HG02973 (cell line): ENCODE measurements around the gene CCDC93.

Experiments
- ATAC-seq: cut with Tn5 transposase; IDR thresholded peaks from one replicate; pipeline ENCODE4 v1.9.1; 2021; ENCODE audit warnings: moderate library complexity; ENCODE audit not compliant: unreplicated experiment

The CCDC93 gene

DNA sequence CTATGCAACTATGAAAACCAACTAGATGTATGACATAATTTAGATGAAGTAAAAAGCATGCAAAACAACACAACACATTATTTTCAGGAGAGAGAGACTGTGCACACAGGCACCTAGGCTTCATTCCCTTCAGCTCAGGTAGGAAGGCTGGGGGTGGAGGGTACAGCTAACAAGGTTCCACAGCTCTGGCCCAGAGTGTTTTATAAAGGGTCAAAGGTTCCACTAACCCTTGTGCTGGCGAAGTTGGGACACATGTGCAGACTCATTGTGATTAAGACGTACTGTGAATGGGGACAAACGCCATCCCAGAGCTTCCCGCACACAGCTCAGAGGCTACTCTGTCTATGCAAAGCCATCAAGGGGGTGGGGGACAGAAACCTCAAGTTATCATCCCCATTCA, 19.1 kb downstream of the CCDC93 start:
- ATAC-seq: no peak

DNA sequence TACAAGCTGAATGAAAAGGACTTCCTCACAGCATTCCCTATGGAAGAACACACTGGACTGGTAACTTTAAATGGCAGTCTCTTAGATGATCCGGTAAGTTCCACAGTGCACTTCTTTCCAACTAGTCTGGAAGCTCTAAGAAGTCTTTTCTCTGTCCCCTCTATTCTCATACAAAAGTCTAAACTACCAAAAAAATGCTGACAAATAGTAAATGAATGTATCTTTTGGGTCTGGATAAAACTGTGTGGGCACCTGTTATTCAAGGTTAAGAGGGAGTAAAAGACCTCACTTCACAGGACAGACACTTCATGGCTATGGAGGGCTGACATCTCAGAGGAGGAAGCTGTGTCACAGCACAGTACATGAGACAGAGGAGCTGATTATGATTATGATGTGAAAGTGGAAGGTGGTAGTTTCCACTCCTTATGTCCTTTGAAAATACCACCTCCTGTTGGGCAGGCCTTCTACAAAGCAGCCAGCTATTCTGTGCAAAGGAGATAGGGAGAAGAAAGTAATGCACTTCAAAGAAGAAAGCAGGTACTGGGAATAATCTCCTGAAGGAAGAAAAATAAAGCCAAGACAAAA, 23.9 kb downstream of the CCDC93 start:
- no peak for ATAC-seq

DNA sequence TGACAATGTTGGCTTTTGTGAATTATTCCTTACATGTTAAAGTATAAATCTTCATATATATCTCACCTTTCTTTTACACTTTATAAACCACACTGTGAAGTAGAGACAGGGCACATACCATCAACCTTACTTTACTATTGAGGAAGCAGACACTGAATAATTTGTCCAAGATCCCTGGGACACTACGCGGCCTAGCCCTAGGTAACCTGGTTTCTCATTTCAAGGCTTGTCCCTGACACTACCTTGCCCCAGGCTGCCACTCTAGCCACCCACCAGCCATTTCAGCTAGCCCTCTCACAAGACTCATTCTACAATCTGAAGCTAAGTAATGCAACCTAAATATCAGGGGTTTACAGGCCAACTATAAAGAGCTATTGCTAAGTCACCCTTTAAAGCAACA, 26.7 kb downstream of the CCDC93 start:
- no peak for ATAC-seq

DNA sequence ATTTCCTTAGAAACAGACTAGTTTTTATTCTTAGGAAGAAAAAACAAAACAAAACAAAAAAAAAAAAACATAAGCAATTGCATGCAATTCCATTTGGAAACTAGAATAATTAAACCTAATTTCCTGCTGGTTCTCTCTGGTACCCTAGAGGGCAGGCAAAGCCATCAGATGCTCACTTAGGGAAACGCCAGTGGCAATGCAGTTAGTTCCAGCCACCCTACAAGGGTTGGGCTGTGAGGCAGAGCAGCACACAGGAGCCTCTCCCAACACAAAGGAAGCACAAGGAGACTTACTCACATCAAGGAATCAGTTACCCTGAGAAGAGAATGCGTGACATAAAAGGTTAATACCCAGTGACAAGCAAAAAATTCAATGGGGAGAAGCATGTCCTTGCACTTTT, 28.8 kb downstream of the CCDC93 start:
- no peak for ATAC-seq

- no peak for ATAC-seq
Measured at GRCh38 chr2:117984208-117984607, 29.7 kb downstream of the CCDC93 start.

DNA sequence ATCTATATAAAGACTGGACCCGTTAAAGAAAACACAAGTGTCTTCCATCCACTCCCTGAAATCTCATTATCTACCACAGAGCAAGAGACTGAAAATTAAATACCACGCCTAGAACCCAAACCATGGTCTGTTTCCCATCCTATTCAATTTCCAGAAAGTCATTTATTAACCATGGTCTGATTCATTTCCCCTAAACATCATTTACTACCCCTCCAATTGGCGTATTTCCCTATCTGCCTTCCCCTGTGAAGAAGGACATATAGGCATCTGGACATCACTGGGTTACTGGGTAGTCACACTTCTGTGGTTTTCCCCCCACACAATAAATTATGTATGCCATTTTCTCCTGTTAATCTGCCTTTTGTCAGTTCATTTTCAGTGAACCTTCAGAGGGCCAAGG, 30.8 kb downstream of the CCDC93 start:
- ATAC-seq: no peak

- no peak for ATAC-seq
Measured at GRCh38 chr2:117982376-117983033, 31.4 kb downstream of the CCDC93 start.

- ATAC-seq: no peak
Measured at GRCh38 chr2:117981810-117982209, 32.1 kb downstream of the CCDC93 start.

DNA sequence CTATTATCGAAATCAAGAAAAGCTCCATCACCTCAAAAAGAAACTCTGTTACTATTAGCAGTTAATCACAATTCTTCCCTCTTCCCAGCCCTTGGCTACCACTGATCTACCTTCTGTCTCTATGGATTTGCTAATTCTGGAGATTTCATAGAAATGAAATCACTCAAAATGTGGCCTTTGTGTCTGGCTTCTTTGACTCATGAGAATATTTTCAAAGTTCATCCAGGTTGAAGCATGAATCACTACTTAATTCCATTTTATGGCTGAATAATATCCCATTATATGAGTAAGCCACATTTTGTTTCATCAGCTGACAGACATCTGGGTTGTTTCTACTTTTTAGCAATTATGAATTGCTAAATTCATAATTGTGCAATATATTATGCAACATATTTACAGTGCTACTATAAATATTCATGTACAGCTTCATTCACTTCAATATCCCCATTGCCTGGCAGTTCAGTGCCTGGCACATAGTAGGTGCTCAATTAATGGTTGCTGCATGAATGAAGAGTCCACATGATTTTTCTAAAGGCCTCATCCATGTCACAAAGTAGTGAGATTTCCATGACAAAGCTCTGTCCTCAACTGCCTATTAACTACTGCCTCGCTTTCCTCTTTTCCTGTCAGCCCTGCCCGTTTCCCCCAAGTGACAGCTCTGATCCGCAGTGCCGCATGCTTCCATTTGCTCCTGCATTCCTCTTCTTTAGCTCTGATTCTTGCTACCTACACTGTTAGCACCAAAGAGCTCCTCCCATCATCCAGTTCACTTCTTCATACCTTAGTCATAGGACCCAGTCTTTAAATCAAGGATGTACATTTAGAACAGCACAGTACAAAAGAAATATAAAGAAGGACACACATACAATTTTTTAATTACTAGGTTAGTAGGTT, 32.8 kb downstream of the CCDC93 start:
- ATAC-seq: no peak

- no peak for ATAC-seq
Measured at GRCh38 chr2:117979911-117980701, 33.8 kb downstream of the CCDC93 start.

- no peak for ATAC-seq
Measured at GRCh38 chr2:117977696-117978095, 36.2 kb downstream of the CCDC93 start.

- no peak for ATAC-seq
Measured at GRCh38 chr2:117976581-117976980, 37.3 kb downstream of the CCDC93 start.

- no peak for ATAC-seq
Measured at GRCh38 chr2:117973498-117974082, 40.3 kb downstream of the CCDC93 start.

- ATAC-seq: no peak
Measured at GRCh38 chr2:117972476-117973123, 41.3 kb downstream of the CCDC93 start.

DNA sequence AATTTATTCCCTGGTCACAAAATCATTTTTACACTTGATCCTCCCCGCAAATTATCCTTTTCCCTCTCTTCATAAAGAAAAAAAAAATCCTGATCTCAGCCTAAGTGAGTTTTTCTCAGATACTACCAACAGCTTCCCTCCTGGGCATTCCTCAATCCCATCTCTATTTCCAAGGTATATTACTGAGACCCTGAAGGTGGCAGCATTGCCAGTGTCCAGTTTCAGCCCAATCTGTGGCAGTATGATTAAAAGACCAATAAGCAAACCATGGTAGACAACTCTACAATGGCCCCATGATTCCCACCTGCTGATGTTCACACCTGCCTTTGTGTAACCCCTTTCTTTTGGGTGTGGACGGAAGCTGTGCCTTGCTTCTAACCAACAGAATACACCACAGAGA, 45.1 kb downstream of the CCDC93 start:
- no peak for ATAC-seq

- no peak for ATAC-seq
Measured at GRCh38 chr2:117967977-117968718, 45.7 kb downstream of the CCDC93 start.

DNA sequence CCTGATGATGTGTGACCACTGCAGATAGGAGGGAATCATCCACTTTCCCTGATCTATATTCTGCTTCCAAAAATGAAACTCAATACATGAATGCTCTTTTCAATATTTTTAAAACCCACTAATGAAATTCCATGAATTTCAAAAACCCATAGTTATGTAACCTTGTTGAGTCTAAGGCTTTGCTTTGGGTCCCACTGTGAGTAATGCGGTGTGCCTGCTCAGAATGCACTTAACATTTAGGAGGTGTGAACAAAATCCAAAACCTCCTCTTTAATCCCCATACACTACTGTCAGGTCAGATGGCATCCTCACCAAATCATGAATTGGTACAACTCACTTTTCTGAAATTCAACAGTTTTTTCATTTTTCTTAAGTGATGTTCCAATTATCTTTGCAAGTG, 50.4 kb downstream of the CCDC93 start:
- no peak for ATAC-seq

DNA sequence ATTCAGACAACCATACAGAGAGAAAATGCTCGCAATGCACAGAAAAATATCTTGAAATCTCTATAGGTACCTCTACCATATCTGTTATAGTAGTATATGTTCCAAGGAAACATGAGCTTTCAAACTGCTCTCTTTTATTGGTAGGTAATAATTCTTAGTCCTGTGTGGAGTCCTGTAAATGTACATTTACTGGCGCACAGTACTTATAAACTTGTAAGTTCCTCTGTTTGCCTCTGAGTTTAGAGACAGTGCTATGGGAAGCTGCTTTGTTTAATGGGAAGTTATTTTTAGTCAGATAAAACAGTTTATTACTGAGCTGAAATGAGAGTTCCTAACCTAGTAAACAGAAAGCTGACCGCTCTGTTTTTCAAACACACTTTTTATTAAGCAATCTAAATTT, 52.7 kb downstream of the CCDC93 start:
- no peak for ATAC-seq

DNA sequence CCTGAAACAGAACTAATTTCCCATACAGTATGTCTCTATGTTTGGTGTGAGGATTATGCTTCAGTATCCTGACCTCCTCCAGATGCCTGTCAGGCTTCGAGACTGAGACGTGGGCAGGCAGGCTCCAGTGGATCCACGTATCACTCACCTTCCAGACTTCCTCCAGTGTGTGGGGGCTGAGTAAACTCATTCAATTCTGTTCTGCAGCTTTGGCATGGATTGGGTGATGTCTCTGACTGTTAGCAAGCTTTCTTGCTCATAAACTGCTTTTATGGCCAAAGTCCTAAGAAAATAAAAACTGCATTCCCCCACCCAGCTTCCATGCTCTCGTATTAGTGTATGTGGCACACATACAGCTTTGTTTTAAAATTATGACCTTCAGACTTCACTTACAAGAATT, 53.6 kb downstream of the CCDC93 start:
- no peak for ATAC-seq

GRCh38 chr2:117958186-117958585, 55.7 kb downstream of the CCDC93 start:
- no peak for ATAC-seq
